ENCODE data around the gene RHBDF2. TPM values are rescaled to one million over a fixed set of nuclear protein-coding genes. Genes with fewer than 3 reads are reported as not detected.
"Not testable (repeated sequence)": the region's sequence is repeated elsewhere in the genome, so short reads cannot be mapped to it uniquely, and the experiment has no call there.

RHBDF2 gene
- total RNA-seq, 1 donor, result 1.4 TPM

DNA sequence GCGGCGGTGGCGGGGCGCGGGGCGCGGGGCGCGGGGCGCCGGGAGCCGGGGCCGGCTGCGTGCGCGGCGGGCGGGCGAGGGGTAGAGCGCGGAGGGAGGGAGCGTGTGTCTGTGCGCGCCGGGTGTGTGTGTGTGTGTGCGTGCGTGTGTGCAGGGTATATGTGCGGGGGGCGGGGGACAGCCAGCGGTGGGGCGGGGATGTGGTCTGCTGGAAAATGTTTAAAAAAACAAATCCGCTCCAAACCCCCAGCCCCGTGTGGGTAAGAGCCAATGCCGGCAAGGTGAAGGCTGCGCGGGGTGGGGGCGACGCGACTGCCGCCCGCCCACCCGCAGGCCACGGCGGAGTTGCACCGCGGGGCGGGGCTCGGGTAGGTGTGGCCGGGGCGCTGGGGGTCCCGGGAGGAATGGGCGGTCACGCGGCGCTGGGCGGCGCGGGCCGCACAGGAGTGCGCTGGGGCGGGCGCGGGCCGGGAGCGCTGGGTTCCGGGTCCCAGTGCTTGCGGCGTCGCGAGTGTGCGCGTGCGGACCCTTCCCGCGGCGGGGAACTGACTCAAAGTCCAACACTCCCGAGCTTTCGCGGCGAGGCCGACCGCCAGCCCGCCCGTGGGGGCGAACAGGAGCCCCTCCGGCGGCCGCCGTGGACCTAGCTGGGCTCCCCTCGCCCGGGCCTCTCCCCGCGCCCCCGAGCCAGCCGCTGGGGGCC lies 36.5 kb upstream of the RHBDF2 start, which contains the start of gene CYGB:
Gene CYGB, minus strand, starts transcription at position 132 of the 703 bp plus-strand sequence. CDS start 167 bp downstream, outside the sequence.
- peak; percentile 27 for DNase-seq (ENCODE audit: low read depth)
- TF ChIP-seq, protein P1, sequence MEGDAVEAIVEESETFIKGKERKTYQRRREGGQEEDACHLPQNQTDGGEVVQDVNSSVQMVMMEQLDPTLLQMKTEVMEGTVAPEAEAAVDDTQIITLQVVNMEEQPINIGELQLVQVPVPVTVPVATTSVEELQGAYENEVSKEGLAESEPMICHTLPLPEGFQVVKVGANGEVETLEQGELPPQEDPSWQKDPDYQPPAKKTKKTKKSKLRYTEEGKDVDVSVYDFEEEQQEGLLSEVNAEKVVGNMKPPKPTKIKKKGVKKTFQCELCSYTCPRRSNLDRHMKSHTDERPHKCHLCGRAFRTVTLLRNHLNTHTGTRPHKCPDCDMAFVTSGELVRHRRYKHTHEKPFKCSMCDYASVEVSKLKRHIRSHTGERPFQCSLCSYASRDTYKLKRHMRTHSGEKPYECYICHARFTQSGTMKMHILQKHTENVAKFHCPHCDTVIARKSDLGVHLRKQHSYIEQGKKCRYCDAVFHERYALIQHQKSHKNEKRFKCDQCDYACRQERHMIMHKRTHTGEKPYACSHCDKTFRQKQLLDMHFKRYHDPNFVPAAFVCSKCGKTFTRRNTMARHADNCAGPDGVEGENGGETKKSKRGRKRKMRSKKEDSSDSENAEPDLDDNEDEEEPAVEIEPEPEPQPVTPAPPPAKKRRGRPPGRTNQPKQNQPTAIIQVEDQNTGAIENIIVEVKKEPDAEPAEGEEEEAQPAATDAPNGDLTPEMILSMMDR (IDR thresholded peaks at IDR 0.05; ENCODE audit: insufficient read depth, low read length), result no peak
- peak within 1 kb of the TSS; percentile 60 for H3K4me3 ChIP-seq (ENCODE audit: low read depth, low read length)

DNA sequence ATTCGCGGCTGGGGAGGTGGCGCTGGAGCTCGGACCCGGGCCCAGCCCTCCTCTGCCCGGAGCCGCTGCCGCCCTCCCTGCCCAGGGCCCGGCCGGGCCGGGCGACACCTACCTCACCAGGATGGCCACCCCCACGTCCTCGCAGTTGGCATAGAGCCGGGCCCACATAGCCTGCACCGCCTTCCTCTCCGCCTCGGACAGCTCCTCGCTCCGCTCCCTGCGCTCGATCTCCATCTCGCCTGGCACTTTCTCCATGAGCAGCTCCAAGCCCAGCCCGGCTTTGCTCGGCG lies 36.0 kb upstream of the RHBDF2 start:
- TF ChIP-seq, protein P1 (IDR thresholded peaks at IDR 0.05; ENCODE audit: insufficient read depth, low read length), result no peak
- H3K4me3 ChIP-seq (ENCODE audit: low read depth, low read length), result peak overlapping the region; percentile 60
- DNase-seq (ENCODE audit: low read depth), result peak; percentile 34

DNA sequence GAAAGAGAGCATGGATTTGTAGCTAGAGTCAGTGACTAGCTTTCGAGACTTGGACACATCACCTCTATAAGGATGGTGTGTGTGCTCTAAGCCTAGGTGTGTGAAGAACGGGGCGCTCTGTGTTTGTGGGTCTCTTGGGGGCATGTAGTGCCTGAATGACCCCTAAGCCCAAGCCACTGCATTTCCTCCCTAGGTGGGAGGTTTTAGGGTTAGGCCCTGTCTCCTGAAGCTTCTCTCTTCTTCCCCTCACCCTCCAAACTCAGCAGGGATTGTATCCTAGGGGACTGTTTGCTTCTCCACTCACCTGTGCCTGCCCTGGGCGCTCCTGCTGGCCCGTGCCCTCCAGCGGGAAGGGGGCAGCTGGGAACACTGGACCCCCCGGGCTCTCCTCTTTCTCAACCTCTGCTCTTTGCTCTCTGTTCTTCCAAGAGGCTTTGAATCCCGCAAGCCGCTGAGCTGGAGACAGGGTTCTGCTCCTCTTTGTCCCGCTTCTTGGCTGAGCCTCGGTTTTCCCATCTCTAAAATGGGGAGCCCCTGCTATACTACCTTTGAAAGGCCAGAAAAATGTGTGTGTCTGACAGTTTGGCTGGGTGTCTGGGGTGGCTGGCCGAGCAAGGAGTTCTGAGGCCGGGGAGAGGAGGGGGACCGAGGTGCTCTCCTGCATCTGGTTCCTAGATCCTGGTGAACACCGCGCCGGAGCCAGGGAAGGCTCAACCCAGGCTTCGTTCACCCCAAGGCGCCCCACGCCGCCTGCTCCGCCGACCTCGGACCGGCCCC lies 35.5 kb upstream of the RHBDF2 start:
- TF ChIP-seq, protein P1 (IDR thresholded peaks at IDR 0.05; ENCODE audit: insufficient read depth, low read length), result no peak
- DNase-seq (ENCODE audit: low read depth), result no peak
- peak overlapping the region; percentile 60 for H3K4me3 ChIP-seq (ENCODE audit: low read depth, low read length)

DNA sequence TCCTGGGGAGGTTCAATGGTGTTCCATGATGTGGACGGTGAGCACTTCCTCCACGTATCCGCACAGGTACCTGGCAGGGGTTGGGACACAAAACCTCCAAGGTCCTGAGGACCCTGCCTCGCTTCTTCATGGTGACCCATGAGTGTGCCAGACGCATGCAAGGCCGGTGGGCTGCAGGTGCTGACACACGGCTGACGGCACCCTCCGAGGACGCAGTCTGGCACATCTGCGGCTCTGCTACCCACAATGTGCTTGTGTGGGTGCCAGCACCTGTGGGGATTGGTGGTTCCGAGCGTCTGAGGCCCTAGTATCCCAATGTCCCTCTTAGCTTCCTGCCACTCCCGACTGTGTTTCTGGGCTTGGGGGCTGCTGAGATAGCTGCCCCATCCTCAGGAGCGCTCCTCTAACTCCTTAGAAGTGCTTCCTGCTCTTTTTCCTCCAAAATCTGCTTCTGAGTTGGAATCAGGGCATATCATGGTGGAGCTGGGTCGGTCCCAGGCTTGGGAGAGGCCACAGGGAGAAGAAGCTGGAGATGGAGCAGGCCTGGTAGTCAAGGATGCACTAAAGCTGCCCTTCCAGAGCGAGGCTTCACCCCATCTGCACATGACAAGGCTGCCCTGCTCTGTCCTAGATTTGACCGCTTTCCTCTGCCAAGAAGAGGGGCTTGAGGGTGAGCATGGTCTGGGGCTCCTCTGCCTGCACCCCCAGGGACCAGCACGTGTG lies 34.7 kb upstream of the RHBDF2 start:
- DNase-seq (ENCODE audit: low read depth), result no peak
- H3K4me3 ChIP-seq (ENCODE audit: low read depth, low read length), result no peak overlapping the region
- TF ChIP-seq, protein P1 (IDR thresholded peaks at IDR 0.05; ENCODE audit: insufficient read depth, low read length), result no peak

DNA sequence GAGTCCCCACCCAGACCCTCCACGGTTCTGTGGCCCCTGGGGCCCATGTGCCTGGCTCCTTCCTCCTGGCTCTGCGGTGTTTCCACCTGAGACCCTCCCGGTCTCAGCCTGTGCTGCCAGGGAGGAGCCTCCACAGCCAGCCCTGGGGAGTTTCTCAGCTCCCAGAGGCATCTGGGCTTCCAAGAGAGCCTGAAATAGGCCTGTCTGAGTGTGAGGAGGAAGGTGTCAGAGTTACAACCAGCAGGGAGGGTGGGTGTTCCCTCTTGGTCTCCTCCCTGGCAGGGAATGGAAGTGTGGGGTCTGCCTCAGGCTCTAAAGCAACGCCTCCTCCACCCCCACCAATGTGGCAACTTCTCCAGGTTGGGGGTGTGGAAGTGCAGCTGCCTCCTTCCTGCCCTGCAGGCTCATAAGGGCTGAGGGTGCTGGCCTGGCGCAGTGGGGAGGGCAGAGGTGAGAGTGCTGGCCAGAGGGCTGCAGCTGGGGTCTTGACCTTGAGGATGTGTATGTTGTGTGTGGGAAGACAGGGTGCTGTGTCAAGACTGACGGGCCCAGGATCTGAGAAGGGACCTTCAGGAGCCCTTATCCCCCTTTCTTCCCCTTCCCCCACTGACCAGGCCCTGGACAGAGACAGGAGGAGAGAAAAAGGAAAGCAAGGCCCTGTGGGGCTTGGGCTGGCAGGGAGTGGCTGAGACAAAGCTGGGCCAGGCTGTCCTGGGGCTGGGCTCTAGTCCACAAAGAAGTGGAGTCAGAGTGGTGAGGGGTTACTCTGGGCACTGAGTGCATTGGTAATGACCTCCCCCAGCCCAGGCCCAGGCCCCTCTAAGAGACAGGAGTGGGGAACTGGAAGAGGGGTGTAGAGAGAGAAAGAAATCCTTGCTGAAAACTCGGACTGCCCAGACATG lies 33.9 kb upstream of the RHBDF2 start:
- no peak overlapping the region for H3K4me3 ChIP-seq (ENCODE audit: low read depth, low read length)
- no peak for DNase-seq (ENCODE audit: low read depth)
- TF ChIP-seq, protein P1 (IDR thresholded peaks at IDR 0.05; ENCODE audit: insufficient read depth, low read length), result no peak

DNA sequence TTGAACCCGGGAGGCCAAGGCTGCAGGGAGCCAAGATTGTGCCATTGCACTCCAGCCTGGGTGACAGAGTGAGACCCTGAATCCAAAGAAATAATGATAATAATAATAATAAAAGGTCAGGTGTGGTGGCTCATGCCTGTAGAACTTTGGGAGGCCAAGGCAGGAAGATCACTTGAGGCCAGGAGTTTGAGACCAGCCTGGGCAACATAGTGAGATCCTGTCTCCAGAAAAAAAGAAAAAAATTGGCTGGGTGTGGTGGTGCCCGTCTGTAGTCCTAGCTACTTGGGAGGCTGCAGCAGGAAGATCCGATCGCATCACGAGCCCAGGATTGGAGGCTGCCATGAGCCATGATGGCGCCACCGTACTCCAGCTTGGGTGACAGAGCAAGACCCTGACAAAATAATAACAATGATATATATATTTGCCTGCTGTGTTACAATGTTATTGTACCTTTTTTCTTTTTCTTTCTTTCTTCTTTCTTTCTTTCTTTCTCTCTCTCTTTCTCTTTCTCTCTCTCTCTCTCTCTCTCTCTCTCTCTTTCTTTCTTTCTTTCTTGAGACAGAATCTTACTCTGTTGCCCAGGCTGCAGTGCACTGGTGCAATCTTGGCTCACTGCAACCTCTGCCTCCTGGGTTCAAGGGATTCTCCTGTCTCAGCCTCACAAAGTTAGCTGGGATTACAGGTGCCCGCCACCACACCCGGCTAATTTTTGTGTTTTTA lies 32.6 kb upstream of the RHBDF2 start:
- not testable (repeated sequence) for DNase-seq (ENCODE audit: low read depth); H3K4me3 ChIP-seq (ENCODE audit: low read depth, low read length)

Data from fibroblast of the aortic adventitia (primary cell).